ENCODE measurements around the gene PKHD1. TPM values are rescaled to one million over a fixed set of nuclear protein-coding genes. Genes with fewer than 3 reads are reported as not detected.

Gene PKHD1
- total RNA-seq, 1 donor from 2014 or later: 1.6 TPM

- Histone ChIP-seq H3K4me3 (ENCODE audit: low read depth, low read length) (no peak overlapping the region), H3K36me3 (ENCODE audit: control insufficient read depth, insufficient read depth, low read length) (no peaks in the 10 kb centered on the region), H3K27me3 (ENCODE audit: control insufficient read depth, insufficient read depth, low read length) (no peaks in the 10 kb centered on the region)
- no peak for TF ChIP-seq CTCF (IDR thresholded peaks at IDR 0.05; ENCODE audit: insufficient read depth, low read length, poor library complexity, severe bottlenecking)
- no peak for DNase-seq (ENCODE audit: low read depth)
These were observed 37.7 kb upstream of the PKHD1 start for GRCh38 chr6:52125139-52125538.

- Histone ChIP-seq H3K4me3 (ENCODE audit: low read depth, low read length) (no peak overlapping the region), H3K36me3 (ENCODE audit: control insufficient read depth, insufficient read depth, low read length) (no peaks in the 10 kb centered on the region), H3K27me3 (ENCODE audit: control insufficient read depth, insufficient read depth, low read length) (no peaks in the 10 kb centered on the region)
- no peak for TF ChIP-seq CTCF (IDR thresholded peaks at IDR 0.05; ENCODE audit: insufficient read depth, low read length, poor library complexity, severe bottlenecking)
- peak; percentile 88 for DNase-seq (ENCODE audit: low read depth)
These were observed 37.0 kb upstream of the PKHD1 start for GRCh38 chr6:52124126-52125121.

GRCh38 chr6:52123251-52123650, 35.8 kb upstream of the PKHD1 start:
- H3K4me3 ChIP-seq (ENCODE audit: low read depth, low read length): no peak overlapping the region
- no peaks in the 10 kb centered on the region for H3K36me3 ChIP-seq (ENCODE audit: control insufficient read depth, insufficient read depth, low read length)
- no peak for DNase-seq (ENCODE audit: low read depth)

GRCh38 chr6:52117352-52117751, 29.9 kb upstream of the PKHD1 start:
- Histone ChIP-seq H3K4me3 (ENCODE audit: low read depth, low read length) (no peak overlapping the region), H3K36me3 (ENCODE audit: control insufficient read depth, insufficient read depth, low read length) (no peaks in the 10 kb centered on the region), H3K27me3 (ENCODE audit: control insufficient read depth, insufficient read depth, low read length) (no peaks in the 10 kb centered on the region)
- TF ChIP-seq CTCF (IDR thresholded peaks at IDR 0.05; ENCODE audit: insufficient read depth, low read length, poor library complexity, severe bottlenecking): no peak
- no peak for DNase-seq (ENCODE audit: low read depth)

More at GRCh38 chr6:52123251-52123650, 35.8 kb upstream of the PKHD1 start:
- TF ChIP-seq CTCF (IDR thresholded peaks at IDR 0.05; ENCODE audit: insufficient read depth, low read length, poor library complexity, severe bottlenecking): no peak
- no peaks in the 10 kb centered on the region for H3K27me3 ChIP-seq (ENCODE audit: control insufficient read depth, insufficient read depth, low read length)

- Histone ChIP-seq H3K27me3 (ENCODE audit: control insufficient read depth, insufficient read depth, low read length) (no peaks in the 10 kb centered on the region), H3K36me3 (ENCODE audit: control insufficient read depth, insufficient read depth, low read length) (no peaks in the 10 kb centered on the region), H3K4me3 (ENCODE audit: low read depth, low read length) (no peak overlapping the region)
- TF ChIP-seq CTCF (IDR thresholded peaks at IDR 0.05; ENCODE audit: insufficient read depth, low read length, poor library complexity, severe bottlenecking): no peak
- DNase-seq (ENCODE audit: low read depth): no peak
These were observed 29.2 kb upstream of the PKHD1 start for GRCh38 chr6:52116605-52116948.
